NOMO-1 treated with dmso at 0.1 percent for 144 hours (cell line): ENCODE data around the gene DNMT3A.

Source experiments
- DNase-seq: peaks from one replicate; lab custom pipeline; 2025; ENCODE audit not compliant: unreplicated experiment; lab: John Stamatoyannopoulos, UW

Gene DNMT3A

DNA sequence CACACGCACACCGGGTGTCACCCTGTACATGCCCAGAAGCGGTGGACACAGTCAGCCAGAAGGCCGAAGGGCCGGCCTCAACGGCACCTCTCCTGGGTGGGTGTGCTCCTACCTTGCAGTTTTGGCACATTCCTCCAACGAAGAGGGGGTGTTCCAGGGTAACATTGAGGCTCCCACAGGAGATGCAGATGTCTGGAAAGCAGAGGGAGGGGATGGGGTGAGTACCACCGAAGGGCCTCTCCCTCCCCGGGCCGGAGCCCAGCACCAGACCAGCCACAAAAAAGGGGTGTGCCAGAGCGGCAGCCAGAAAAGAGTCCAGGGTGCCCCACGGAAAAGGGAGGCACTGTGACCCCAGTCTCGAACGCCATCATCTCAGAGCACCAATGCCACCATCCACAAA, 96.6 kb downstream of the DNMT3A start:
- no peak for DNase-seq

DNA sequence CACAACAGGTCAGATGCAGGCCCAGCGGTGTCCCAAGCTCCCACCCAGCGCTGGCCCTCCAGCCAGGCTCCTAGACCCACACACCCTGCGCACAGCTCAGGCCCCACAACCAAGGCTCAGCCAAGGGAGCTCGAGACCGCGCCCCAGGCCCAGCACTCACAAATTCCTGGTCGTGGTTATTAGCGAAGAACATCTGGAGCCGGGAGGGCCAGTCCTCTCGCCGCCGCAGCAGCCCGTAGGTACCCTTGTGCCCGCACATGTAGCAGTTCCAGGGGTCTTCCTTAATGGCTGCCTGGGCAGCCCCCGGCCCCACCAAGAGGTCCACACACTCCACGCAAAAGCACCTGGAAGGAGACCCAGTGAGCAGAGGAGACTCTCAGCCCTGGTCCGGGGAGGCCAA, 97.7 kb downstream of the DNMT3A start:
- DNase-seq, result no peak

DNA sequence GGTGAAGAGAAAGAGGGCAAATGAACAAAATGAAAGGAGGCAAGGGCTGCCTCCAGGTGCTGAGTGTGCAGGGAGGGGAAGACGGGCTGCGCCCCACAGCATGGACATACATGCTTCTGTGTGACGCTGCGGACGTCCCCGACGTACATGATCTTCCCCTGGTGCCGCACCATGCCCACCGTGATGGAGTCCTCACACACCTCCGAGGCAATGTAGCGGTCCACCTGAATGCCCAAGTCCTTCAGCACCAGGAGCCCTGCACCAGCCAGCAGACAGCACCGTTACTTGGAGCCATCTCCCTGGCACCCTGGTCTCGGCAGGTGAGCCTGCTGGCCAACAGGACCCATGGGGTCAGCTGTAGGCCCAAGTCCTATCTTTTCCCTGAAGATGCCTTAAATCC, 100.3 kb downstream of the DNMT3A start:
- no peak for DNase-seq

DNA sequence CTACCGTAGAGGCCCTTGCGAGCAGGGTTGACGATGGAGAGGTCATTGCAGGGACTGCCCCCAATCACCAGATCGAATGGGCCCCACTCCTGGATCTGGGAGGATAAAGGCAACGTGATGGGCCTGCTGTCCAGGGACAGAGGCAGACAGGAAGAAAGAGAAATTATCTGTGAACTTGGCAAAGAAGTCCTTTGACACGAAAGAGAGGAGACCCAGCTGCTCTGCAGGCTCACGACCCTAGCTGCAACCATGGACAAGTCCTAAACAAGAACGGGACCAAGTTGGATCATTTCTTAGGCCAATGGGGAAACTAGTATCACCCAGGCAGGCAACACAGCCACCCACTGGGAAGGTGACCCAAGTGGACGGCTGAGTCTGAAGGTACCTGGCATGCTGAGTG, 101.1 kb downstream of the DNMT3A start:
- no peak for DNase-seq

DNA sequence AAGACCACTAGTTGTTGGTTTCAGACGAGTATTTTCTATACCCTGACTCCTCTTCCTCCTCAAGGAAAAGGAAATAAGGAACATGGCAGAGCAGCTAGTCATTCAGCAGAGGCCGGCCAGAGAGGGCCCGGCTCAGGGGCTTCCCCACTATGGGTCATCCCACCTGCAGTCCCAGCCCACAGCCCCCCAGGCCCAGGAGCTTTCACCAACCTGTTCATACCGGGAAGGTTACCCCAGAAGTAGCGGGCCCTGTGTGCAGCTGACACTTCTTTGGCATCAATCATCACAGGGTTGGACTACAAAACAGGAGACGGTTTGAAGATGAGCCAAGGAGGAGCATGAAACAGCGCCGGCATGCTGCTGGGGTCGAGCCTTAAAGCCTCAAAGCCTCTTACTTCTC, 102.8 kb downstream of the DNMT3A start:
- DNase-seq, result no peak

DNA sequence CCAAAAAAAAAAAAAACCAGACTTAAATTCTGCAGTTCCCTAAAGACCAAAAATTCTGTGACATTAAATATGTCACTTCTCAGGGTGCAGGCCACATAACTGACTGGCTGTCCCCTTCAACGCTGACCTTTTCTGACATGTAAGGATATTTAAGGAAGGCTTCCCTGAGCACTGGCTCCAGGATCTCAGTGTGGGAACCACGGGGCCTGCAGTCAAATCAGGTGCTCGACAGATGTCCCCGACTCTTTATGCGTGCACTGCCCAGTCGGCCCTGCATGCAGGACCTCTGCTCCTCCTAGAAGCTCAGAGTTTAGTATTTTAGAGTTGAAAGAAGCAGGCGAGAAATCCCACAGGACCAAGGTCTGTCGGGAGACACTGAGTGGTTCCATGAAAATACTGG, 104.0 kb downstream of the DNMT3A start:
- no peak for DNase-seq

DNA sequence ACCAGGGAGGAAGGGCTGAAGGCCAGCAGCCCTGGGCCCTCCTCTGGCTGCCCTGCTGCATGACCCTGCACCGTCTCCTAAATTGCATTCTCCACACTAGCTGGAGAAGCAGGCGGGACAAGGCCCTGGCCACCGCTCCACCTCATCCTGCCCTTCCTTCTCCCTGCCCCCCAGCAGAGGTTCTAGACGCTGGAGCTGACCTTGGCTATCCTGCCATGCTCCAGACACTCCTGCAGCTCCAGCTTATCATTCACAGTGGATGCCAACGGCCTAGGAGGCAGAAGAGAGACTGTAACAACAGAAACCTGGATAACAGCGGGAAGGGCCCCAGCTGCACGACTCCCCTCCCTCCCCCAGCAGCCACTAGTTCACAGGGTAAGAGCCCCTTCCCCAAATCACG, 105.0 kb downstream of the DNMT3A start:
- DNase-seq, result no peak

DNA sequence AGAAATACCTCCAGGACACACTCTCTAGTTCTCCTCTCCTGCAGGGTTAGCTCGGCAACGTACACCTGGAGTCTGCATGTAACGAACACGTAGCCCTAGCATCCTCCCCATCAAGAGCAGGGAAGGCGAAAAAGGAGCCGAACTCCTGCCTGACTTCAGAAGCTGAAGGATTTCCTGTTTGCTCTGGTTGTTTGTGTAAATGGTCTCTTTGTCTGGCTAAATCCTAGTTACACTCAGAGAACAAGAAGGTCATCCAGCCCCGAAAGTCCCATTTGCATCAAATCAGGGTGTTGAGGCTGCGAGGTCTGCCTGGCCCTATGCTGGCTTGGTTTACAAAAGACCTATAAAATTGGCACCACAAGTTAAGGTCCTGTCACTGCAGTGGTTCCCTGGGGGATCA, 107.0 kb downstream of the DNMT3A start:
- no peak for DNase-seq

DNA sequence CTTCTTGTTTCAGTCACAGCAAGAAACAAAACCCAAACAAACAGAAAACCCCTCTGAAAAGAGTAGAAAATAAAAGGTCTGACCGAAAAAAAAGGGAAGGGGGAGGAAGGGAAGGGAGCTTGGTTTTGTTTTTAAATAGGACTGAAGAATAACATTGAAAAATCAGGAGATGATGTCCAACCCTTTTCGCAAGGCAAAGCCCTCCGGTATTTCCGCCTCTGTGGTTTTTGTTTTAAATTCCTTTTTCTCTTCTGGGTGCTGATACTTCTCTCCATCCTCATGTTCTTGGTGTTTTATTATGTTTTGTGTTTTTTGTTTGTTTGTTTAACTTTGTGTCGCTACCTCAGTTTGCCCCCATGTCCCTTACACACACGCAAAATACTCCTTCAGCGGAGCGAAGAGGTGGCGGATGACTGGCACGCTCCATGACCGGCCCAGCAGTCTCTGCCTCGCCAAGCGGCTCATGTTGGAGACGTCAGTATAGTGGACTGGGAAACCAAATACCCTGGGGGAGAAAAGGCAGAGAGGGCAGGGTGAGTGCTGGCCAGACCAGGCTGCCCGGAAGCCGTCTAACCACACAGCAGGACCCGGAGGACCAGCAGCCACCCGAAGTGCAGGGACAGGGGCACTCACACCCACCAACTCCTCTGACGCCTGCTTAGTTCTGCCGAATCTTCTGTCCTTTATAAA, 107.7 kb downstream of the DNMT3A start:
- DNase-seq, result no peak

DNA sequence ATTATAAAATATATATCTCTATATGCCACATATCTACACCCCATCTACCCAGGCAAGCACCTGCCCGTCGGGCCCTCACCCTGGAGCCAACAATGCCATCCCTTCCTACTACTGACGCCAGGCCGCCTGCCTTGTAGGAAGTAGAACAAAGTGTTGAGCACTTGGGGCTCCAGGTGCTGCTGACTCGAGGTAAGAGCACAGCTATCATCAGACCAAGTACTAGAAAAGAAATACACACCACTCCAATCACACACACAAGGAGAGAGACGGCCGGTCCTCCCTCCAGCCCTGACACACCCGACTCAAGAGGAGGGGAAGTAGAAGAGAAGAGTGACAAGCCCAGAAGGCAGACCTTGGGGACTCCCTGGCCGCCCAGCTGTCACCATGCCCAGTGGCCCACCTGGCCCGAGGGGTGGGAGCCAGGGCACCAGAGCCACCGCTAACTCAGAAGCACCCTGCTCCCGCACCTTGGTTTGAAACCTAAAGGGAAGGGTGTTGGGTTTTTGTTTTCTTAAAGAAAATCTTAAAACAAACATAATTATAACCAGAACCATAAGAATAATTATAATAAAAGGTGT, 109.4 kb downstream of the DNMT3A start:
- no peak for DNase-seq

DNA sequence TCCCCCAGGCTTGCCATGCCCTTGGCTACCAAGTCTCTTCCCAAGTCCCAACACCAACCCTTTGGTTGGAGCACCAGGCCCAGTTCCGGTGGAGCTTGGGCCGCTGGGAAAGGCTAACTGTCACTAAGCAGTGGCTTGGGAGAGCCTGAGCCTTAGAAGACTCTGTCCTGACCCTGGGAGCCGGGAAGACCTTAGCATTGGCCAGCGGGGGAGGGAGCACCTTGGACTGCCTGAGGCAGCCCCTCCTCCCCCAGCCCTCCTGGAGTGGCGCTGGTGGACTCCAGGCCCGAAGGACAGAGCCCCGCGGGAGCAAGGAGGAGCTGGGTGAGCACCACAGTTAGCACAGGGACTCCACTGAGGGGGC, 110.8 kb downstream of the DNMT3A start:
- no peak for DNase-seq

DNA sequence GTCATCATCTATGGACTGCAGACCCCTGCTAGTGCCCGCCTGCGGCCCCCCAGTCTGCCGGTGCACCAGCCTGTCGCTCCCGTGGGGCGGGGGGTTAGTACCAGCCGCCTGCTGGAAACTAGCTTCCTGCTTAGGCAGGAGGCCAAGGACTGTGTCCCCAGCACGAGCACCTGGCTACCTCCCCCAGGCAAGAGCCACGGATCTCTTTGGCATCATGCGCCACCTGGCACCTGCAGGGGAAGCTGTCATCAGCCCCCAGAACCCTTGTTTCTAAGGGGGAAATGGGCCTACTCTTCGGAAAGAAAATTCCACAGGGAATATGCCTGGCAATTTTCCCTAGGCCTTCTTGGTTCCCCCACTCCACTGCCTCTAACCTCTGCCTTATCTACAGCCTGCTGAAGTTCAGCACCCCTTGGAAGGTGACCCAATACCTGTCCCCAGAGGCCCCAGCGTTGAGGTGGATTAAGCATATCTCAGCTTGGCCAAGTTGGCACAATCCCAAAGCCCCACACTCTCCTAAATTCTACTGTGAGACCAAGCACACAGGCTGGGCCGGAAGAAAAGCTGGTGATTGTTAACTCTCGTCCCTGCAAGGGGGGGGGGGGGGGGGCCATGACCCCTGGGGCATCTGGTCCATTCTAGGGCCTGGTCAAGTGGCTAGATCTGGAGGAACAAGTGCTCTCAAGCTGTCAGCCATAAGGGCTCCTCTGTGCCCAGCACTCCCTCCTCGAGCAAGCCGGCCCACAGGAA, 111.4 kb downstream of the DNMT3A start:
- DNase-seq, result no peak

DNA sequence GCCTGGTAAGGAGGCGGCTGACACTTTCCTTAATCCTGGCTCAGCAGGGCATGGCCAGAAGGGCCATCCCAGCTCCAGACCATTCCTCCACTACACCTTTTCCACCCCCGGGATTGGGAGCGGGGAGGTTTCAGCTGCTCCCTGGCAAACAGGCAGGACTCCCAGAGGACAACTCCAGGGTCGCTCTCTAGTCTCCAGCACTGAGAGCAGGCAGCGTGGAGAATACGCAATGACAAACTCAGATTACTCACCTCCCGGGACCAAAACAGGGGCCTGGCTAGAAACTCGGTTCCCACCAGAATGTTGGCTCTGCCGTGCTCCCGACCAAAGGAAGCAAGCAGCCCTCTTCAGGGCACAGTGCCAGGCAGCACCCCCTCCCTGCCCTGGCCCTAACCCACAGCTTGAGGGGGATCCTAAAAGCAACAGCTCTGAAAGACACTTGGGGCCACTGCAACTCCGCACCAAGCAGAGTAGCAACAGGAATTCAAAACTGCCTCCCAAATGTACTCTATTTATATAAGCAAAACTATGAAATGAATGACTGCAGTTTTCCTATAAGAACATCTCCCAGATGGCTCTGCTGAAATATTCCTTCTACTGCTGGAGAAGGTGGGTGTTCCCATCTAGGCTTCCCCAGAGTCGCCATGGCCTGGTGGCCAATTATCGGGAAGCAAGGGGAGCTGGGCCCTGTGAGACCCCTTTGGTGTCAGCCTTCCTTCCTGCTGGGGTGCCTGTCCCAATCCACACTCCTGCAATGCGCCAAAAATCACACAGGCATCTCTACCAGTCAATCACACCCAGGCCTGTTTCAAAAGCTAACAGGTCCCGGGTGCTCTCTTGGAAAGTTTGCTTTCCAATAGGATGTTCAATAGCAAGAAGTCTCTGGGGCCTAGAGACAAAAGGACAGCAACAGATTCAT, 112.2 kb downstream of the DNMT3A start:
- DNase-seq, result no peak

DNA sequence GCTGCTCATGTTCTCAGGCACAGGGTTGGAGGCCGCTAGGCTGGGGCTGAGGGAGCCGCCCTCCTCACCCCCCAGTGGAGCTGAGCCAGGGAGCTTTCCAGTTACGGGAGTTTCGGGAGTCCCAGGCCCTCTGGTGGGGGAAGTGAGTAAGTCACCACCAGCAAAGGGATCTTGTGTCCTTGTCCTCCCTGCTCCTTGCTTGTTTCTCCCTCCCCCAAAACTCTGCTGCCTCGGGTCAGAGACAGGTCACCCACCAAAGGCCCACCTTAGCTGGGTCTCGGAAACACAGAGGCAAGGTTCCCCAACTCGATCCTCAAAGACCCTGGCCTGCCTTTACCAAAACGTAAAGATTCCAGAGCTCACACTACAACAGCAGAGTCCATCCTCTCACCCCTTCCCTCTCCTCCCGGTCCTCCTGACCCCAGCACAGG, 112.9 kb downstream of the DNMT3A start:
- peak; percentile 39 for DNase-seq

DNA sequence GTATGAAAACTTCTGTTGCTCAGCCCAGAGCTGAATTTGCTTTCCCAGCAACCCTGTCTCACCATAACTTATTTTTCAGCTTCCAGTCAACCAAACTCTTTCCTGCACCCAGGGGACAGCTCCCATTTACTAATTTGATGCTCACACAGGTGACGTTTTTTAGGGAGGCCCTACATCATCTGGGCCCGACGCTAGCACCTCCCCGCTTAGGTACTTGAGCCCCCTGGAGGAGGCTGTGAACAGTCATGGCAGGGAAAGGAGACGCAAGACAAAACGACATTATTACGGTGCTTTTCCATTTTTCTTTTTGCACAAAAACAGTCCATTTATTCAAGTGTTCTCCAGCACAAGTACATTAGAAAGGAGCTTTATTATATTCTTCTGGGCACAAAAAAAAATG, 114.1 kb downstream of the DNMT3A start:
- DNase-seq, result no peak

DNA sequence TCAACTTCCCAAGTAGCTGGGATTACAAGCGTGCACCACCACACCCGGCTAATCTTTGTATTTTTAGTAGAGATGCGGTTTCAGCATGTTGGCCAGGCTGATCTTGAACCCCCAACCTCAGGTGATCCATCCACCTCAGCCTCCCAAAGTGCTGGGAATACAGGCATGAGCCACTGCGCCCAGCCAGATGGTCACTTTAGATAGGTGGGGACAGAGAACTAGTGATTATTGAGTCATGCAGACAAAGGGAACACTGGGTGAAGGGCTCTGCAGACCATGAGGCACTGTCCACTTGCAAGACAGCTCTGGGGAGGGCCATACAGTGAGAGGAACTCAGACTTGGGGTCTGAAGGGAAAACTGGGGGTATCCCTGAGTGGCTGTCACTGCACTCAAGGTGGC, 114.9 kb downstream of the DNMT3A start:
- no peak for DNase-seq

DNA sequence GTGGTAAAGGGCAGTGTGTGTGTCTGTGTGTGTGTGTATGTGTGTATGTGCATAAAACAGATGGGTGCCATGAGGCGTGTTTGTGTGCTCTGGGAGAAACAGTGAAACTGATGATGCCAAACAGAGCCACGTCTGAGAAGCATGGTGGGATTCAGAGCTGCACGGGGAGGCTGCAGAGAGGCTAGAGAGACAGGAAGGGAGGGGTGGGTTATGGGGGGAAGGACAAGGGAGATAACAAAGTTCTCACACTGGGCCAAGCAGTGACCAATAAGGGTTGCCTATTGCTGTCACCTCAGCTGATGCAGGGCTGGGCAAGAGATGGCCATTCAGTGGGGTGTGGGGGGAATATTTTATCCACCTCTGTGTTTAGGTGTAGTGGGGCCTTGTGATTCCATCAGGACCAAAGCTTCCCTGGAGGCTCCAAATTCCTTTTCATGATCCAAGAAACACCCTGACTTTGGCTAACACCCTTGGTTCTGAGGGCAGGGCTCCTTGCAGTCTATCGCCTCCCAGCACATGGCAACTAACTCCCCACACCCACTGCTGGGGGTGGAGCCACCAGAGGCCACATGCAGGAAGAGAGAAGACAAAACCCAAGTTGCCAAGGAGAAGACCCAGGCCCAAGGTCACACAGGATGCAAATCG, 119.1 kb downstream of the DNMT3A start:
- DNase-seq, result no peak

DNA sequence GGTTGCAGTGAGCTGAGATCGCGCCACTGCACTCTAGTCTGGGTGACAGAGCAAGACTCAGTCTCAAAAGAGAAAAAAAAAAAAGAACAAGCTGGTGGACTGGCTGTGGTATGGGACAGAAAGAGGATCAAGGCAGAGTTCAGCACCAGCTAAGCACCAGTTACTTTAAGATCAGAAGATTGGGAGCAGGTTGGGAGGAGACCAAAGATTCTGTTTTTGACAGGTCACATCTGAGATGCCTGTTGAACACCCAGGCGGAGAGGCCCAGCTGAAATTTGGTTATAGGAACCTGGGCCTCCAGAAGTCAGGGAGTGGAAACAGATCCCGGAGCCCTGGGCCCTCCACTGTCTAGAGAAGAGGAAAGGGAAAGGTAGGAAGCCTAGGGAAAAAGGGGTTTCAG, 120.1 kb downstream of the DNMT3A start:
- no peak for DNase-seq

DNA sequence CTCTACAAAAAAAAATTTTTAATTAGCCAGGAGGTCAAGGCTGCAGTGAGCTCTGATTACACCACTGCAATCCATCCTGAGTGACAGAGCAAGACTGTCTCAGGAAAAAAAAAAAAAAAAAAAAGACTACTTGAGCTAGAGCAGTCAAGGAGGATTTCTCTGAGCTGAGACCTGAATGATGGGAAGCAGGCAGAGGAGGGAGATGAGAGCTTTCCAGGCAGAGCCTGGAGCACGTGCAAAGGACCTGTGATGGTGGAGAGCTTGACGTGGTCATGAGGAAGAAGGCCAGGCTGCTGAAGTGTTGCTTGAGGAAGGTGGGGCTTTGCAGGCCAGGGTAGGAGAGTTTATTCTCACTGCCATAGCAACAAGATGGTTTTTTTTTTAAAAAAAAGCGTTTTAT, 121.4 kb downstream of the DNMT3A start:
- no peak for DNase-seq

DNA sequence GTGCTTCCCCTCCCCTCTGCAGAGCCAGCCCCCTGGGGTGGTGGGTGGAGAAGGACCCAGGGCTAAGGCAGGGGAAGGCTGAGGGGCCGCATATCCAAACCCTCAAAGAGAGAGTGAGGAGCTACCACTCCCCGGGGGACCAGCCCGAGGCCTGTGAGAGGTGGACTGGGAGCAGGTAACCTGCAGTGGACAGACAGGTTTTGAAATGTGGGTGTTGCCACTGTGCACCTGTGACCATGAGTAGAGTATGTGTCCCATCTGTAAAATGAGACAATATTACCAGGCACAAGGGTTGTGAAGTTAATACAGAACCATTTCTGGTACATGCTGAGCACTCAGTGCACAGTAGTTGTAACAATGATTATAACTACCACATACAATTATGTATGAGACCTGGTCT, 122.1 kb downstream of the DNMT3A start:
- no peak for DNase-seq

DNA sequence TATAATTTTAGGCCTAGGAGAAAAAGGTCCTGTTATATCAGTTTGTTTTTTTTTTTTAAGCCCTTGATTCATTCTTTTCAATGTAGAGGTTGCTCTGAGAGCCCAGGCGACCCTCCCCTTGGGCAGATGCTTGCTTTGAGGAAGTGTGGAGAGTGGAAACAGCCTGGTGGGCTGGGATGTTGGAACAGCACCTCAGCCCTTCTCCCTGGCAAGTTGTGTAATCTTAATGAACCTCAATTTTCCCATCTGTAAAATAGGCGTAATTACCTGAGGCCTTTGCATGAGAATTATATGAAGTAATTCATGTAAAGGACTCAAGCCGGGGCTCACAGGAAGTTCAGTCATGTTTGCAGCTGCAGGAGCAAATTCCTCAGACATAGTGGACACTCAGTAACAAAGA, 123.6 kb downstream of the DNMT3A start:
- no peak for DNase-seq
